NOMO-1 treated with dmso at 0.1 percent for 144 hours (cell line): ENCODE data around the gene PTCD1.

Experiments used
- DNase-seq: peaks from one replicate; lab custom pipeline; 2025; ENCODE audit not compliant: unreplicated experiment; lab: John Stamatoyannopoulos, UW

PTCD1 gene

GRCh38 chr7:99438573-99439480 is at the start of gene PTCD1, which contains the start of gene CPSF4:
Gene PTCD1 (minus strand): TSS chr7:99438798. CDS start chr7:99435242, 3,556 bp downstream.
Gene CPSF4 (plus strand): TSS chr7:99438943. CDS start chr7:99439083, 140 bp downstream.
- peak; percentile 98 for DNase-seq

- no peak for DNase-seq
These were observed 46.5 kb upstream of the PTCD1 start for GRCh38 chr7:99485094-99485493.

DNA sequence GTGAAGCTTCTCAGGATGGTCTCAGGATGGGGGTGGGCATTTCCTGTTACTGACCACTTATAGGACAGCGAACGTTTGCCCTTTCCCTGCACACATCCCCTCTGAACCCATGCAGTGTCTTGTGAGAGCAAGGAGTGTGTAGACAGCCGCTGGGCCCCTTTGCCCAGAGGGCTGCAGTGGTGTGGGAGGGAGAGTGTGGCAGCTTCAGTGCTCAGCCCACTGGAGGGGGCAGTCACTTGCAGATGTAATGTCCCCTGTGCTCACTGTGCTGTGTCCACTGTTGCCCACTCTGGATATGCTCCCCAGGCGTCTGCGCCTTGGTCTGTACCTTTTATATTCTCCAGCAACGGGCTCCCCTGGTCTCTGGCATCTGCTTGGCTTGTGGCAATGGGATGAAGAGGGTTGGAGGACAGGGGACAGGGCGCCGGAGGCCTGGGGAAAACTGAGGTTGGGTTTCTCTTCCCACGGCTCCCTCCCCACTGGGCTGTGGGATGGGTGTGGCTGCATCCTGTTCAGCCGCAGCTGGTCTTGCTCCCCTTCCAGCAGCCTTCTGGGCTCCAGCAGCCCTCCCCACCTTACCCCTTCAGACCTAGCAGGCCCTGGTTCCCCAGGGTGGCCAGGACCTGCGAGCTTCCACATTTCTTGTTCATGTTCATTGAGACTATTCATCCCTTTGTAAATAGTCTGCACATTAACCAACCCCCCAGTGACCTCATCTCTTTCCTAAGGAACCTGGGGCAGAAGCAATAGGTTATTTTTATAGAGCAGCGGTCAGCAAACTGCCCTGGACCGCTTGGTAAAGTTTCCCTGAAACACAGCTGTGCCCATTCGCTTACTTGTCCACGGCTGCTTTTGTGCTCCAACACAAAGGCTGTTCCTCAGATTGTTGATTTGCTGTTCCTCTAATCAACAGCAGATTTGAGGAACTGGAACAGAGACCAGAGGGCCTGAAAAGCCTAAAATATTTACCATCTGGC is 40.2 kb upstream of the PTCD1 start:
- no peak for DNase-seq

- no peak for DNase-seq
These were observed 37.5 kb upstream of the PTCD1 start for GRCh38 chr7:99476107-99476506.

GRCh38 chr7:99473315-99473596 is 34.7 kb upstream of the PTCD1 start:
- peak; percentile 83 for DNase-seq

DNA sequence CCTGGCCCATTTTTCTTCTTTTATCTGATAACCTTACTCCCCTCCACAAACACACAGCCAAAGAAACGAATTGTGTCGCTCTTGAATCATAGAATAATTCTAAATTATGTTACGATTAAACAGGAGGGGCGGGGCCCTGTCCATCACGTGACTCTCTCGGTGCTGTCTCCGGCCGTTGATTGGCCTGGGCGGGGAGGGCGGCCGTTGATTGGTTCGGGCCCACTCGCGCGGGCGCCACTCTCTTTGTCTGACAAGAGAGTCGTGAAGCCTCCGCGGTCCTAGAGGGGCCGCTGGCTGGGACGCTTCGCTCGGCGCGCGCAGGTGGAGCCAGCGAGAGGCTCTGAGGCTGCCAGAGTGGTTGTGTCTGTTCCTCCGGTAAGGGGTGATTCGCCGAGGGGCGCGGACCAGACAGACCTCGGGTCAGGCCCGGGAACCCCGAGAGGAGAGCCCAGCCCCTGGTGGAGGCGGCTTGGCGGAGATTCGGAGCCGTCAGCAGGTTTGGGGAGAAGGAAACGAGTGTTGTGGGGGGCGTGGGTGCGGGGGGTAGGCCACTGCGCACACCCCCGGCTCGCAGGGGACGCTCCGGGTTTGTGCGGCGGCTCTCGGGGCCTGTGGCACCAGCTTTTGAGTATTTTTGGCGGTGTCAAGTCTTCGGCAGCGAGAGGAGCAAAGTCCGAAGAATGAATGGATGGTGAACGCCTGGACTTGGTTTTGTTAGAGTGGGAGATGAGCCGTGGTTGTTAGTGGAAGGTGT is 34.1 kb upstream of the PTCD1 start, which contains the start of gene ZNF789:
TSS of gene ZNF789 (plus strand) at position 330 of the 754 bp plus-strand sequence. CDS start 3,567 bp downstream, outside the sequence.
- peak; percentile 97 for DNase-seq

DNA sequence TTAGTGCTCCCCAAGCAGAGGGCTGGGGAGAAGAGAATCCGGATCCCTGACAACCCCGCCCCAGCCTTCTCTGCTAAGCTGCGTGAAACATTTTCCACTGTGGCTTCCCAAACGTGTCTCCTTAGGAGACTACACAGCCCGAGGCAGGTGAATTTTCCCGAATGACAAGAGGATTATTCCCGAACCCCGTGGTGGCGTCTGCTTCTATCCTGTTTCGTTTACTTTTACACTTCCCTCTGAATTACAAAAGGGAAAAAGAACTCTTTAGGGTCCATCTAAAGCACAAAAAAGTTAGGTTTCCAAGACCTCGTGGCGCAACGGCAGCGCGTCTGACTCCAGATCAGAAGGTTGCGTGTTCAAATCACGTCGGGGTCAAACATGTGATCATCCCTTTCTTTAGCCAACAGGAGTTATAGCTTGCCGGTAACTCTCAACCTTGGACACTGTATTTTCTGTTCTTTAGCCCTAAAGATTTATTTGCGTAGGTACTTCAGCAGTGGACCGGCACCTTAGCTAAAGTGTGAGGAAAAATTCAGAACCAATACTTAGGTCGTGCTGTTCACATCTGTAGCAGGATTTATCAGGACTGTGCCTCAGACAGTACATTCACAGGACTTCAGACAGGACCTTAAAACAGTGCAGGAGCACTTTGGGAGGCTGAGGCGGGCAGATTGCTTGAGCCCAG is 30.9 kb upstream of the PTCD1 start:
- no peak for DNase-seq

DNA sequence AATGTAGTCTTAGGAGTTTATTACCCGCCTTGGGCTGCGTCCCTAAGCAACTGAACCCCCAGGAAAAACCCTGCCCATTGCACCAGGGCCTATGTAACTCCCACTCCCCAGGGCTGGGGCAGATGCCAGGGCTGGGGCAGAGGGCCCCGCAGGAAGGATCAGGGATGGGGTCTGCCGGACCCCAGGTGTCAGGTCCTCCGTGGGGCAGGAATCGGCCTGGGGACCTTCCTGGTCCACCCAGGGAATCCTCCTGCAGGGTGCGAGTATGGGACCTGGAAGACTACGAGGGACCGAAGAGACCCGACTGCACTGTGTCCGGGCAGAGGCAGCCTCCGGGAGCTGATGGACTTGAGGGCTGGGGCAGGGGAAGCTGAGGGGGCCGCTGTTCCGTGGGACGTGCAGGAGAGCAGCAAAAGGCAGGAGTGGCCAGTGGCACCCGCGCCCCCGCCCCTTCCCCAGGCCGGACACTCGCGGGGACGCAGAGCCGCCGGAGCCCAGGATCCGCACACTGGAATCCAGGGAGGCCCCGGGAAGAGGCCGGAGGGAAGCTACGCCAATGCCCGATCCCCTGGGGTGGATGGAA is 29.8 kb upstream of the PTCD1 start:
- no peak for DNase-seq

- DNase-seq: no peak
These were observed 26.8 kb upstream of the PTCD1 start for GRCh38 chr7:99465421-99465768.

GRCh38 chr7:99461221-99461620 is 22.6 kb upstream of the PTCD1 start:
- no peak for DNase-seq

DNA sequence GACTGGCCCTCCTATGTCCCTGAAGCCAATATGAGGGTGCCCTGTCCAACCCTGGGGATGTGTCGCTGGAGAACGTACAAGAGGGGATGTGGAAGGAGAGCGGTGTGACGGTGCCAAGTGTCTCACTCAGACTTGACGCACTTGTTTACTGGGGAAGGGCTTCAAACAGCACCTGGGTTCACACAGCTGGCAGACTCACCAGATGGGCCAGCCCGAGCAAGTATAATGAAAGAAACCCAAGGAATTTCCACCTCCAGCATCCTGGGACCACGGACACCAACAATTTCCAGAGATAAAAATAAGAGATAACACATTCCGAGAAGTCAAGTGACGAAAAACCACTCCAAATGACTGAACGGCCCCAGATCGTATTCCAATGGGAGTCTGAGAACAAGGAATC is 22.1 kb upstream of the PTCD1 start:
- DNase-seq: no peak

- DNase-seq: no peak
These were observed 20.5 kb upstream of the PTCD1 start for GRCh38 chr7:99459087-99459486.

- DNase-seq: no peak
These were observed 19.3 kb upstream of the PTCD1 start for GRCh38 chr7:99457650-99458493.

DNA sequence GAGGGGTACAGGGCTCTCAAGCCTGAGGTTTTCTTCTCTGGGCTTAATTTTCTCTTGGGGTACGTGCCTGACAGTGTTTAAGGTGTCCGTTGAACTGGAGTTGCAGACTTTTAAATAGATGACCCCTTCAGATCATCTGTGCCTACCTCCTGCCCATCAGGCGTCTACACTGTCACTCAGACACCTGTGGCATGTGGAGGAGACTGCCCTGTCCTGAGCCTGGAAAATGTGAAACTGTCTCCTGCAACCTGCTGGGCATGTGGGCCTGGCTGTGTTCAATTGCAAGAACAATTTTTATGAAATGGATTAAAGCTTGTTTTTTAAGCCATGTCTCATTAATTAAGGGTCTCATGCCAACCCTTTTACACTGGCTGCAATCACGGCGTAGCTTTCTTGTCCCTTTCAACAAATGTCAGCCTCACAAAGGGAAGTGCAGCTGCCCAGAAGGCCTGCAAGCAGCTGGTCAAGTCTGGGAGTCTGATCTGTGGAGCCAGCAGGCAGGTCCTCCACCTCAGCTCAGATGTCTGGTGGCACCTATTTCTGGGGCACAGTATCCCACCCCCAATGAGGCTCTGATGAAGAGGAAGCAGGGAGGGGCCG is 18.6 kb upstream of the PTCD1 start:
- DNase-seq: no peak

- no peak for DNase-seq
These were observed 17.7 kb upstream of the PTCD1 start for GRCh38 chr7:99456288-99456687.

DNA sequence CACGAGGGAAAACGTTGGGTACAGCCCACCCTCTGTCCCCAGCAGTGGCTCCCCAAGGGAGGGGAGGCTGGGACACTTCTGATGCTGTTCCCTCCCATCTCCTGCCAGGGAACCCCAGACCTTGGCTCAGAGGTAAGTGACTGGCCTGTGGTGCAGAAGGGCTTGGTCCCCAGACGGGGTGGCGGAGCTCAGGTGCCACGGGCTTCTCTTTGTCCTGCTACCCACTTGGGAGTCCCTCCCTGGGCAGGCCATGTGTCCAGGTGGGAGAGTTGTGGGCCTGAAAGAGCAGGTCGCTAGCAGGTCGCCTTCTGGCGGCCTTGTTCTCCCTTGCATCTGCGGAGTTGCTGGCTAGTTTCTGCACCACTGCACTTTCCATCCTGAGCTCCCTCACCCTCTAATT is 17.3 kb upstream of the PTCD1 start:
- no peak for DNase-seq

DNA sequence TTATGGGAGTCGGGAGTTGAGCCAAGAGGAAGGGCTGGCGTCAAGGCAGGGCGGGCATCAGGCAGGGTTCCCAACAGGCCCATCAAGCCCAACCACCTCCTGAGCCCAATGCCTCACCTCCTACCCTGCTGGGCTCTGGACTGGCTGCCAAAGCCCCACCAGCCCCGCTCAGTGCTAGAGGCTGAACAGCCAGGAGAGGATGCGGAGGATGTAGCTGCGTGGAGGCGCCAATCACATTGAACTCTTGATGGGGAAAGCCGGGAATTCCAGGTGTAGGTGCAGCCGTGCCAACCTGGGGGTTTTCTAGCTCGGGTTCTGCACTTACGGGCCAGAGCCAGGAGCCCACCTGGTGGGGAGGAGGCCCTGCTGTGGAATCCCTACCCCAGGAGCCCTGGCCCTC is 14.5 kb upstream of the PTCD1 start:
- no peak for DNase-seq

GRCh38 chr7:99452541-99452940 is 13.9 kb upstream of the PTCD1 start:
- no peak for DNase-seq

DNA sequence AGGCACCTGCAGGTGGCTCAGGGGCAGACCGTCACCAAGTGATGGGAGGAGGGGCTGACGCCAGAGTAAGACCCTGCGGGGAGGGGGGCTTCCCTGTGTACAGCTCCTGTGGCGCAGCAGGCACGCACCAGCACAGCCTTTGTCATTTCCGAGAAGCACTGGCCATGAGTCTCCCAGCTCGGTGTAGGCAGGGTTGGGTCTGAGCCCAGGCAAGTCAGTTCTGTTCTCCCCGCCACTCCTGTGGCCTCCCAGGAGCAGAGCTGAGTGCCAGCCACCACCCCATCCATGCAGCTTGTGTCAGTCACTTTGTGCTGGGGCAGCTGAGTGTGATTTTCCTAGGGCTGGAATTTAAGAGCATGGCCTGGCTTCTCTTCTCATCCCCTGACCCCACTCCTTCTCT is 13.3 kb upstream of the PTCD1 start:
- DNase-seq: no peak
